T-cell (primary cell): ENCODE measurements around the gene NF2. TPM values are rescaled to one million over a fixed set of nuclear protein-coding genes. Genes with fewer than 3 reads are reported as not detected.

Source experiments
- ATAC-seq, 4 experiments: fragments of 200-7000 bp in 3 of 4; fragments of 150-1000 bp in 1 of 4; cut with Tn5 transposase; replicated peaks in 1 of 4; 1 replicate in 3 of 4; 2 replicates in 1 of 4; pipeline ENCODE4 v1.10.0; 2021; ENCODE audit warnings: moderate library complexity in 3 of 4, mild to moderate bottlenecking in 2 of 4, moderate number of reproducible peaks in 1 of 4
- CTCF ChIA-PET, 2 donors: fragments of 300-600 bp; sonication (Branson Sonifier 250); formaldehyde crosslinking; loops; one replicate each; lab custom pipeline; 2022; ENCODE audit warnings: antibody characterized with exemption in 2 of 2; lab: Charles Lee
- POLR2A ChIA-PET, 2 donors: fragments of 300-600 bp; sonication (Branson Sonifier 250); formaldehyde crosslinking; loops; one replicate each; lab custom pipeline; 2022; ENCODE audit warnings: antibody characterized with exemption in 2 of 2; lab: Charles Lee
- DNase-seq, 35 experiments: peaks; one replicate each; pipeline versions ENCODE4 v3.0.0 to v3.0.0-alpha.2; 2013 to 2023
- H3K27ac ChIP-seq: one replicate; pipeline ENCODE4 v1.5.1; 2013; ENCODE audit warnings: low read length
- H3K27me3 ChIP-seq, 2 experiments: replicated peaks in 1 of 2; 1 replicate in 1 of 2; 2 replicates in 1 of 2; pipeline versions ENCODE4 v1.6.1 to v1.7.0; 2013; ENCODE audit warnings: low read length in 1 of 2, mixed read lengths in 1 of 2; ENCODE audit not compliant: control insufficient read depth in 2 of 2, insufficient read depth in 2 of 2; ENCODE audit errors: extremely low read depth in 1 of 2
- H3K36me3 ChIP-seq, 2 donors: 1 replicate in 1 of 2; 2 replicates in 1 of 2; pipeline versions ENCODE4 v1.6.1 to v1.7.0; 2013; ENCODE audit warnings: low read length in 1 of 2; ENCODE audit not compliant: control insufficient read depth in 2 of 2, insufficient read depth in 1 of 2; ENCODE audit errors: extremely low read depth in 1 of 2
- H3K4me1 ChIP-seq, 2 experiments: 1 replicate in 1 of 2; 2 replicates in 1 of 2; pipeline versions ENCODE4 v1.6.1 to v1.7.0; 2013; ENCODE audit warnings: low read length in 2 of 2, mixed read lengths in 1 of 2; ENCODE audit not compliant: insufficient read depth in 2 of 2, control insufficient read depth in 1 of 2; ENCODE audit errors: extremely low read depth in 1 of 2
- H3K4me3 ChIP-seq, 2 donors: 1 replicate in 1 of 2; 2 replicates in 1 of 2; pipeline versions ENCODE4 v1.5.1 to v1.7.0; 2013; ENCODE audit warnings: mild to moderate bottlenecking in 2 of 2, low read length in 1 of 2, moderate library complexity in 1 of 2; ENCODE audit not compliant: control insufficient read depth in 1 of 2; ENCODE audit errors: extremely low read depth in 1 of 2
- H3K9me3 ChIP-seq: 2 replicates; pipeline ENCODE4 v1.7.0; 2013
- H3K27ac Mint-ChIP-seq, 2 donors: one replicate each; pipeline ENCODE4 v1.8.0; 2020 to 2021; ENCODE audit warnings: mild to moderate bottlenecking in 2 of 2, mixed read lengths in 2 of 2
- H3K27me3 Mint-ChIP-seq, 2 donors: one replicate each; pipeline ENCODE4 v1.8.0; 2021 to 2022; ENCODE audit warnings: mixed read lengths in 2 of 2
- H3K36me3 Mint-ChIP-seq: one replicate; pipeline ENCODE4 v1.8.0; 2021; ENCODE audit warnings: mixed read lengths
- H3K4me1 Mint-ChIP-seq, 3 donors: one replicate each; pipeline ENCODE4 v1.8.0; 2020 to 2022; ENCODE audit warnings: mixed read lengths in 3 of 3, mild to moderate bottlenecking in 1 of 3
- H3K4me3 Mint-ChIP-seq, 3 donors: one replicate each; pipeline ENCODE4 v1.8.0; 2020 to 2022; ENCODE audit warnings: mild to moderate bottlenecking in 3 of 3, mixed read lengths in 3 of 3, moderate library complexity in 3 of 3
- H3K9me3 Mint-ChIP-seq, 3 donors: one replicate each; pipeline ENCODE4 v1.8.0; 2020 to 2022; ENCODE audit warnings: mixed read lengths in 3 of 3
- WGBS: methylation state at CpG from one replicate; pipeline ENCODE4 v1.1.5; 2013; ENCODE audit warnings: missing lambda C conversion rate; ENCODE audit not compliant: insufficient coverage; 5-methylcytosine and 5-hydroxymethylcytosine counted together
- total RNA-seq, 35 experiments: library from RNA in 6 of 35; stranded (reverse) in 6 of 35; fragments of 120-200 nt in 1 of 35; gene quantifications; one replicate each; pipeline versions ENCODE4 v1.2.1 to v1.2.4 and lab custom pipeline; 2013 to 2026

NF2 gene
- total RNA-seq, 5 donors from 2014 or later (not counting 1 experiment from before 2014, with no cell fraction given), result 26.1 to 33.4 (median 31.9) TPM

DNA sequence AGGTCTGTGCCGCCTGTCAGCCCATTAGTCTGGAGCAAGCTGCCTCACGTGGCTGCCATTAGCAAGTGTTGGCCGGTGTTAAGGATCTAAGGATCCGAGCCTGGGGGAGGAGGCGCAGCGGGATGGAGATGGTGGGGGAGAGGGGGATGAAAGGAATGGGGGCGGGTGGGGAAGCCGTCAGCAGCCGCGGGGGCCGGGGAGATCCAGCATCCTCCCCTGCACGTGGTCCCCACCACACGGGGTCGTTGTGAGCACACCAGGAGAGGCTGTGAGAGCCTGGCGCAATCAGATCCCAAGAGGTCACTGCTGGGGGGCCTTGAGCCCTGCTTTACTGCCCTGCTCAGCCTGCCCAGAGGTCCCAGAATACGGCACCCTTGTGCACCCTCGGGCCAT, 123.7 kb downstream of the NF2 start:
- peaks cover 7 to 11% of the 10 kb centered on the region in 2 donors for H3K36me3 ChIP-seq
- no peak overlapping the region for H3K27ac ChIP-seq
- H3K4me3 ChIP-seq, result no peak overlapping the region
- DNase-seq (peak in 3 of 35 experiments; percentile 10 to 24 (median 13)), ATAC-seq (no peak)
- peaks cover 13% of the 10 kb centered on the region for H3K36me3 Mint-ChIP-seq
- ChIA-PET POLR2A (no interaction called here), CTCF (no interaction called here)
- H3K27ac Mint-ChIP-seq, result no peak overlapping the region
- no peak overlapping the region for H3K4me3 Mint-ChIP-seq
- peaks cover 0 to 6% of the 10 kb centered on the region in 2 donors for H3K27me3 Mint-ChIP-seq
- WGBS, result 5% methylated on average over 8 of the region's 17 CpGs
- no peaks in the 10 kb centered on the region for H3K9me3 ChIP-seq
- H3K4me1 ChIP-seq, result no peaks in the 10 kb centered on the region
- no peaks in the 10 kb centered on the region for H3K9me3 Mint-ChIP-seq
- peaks cover 0 to 28% of the 10 kb centered on the region in 2 experiments for H3K27me3 ChIP-seq
- H3K4me1 Mint-ChIP-seq, result peaks cover 0 to 3% (median 2%) of the 10 kb centered on the region in 3 donors

DNA sequence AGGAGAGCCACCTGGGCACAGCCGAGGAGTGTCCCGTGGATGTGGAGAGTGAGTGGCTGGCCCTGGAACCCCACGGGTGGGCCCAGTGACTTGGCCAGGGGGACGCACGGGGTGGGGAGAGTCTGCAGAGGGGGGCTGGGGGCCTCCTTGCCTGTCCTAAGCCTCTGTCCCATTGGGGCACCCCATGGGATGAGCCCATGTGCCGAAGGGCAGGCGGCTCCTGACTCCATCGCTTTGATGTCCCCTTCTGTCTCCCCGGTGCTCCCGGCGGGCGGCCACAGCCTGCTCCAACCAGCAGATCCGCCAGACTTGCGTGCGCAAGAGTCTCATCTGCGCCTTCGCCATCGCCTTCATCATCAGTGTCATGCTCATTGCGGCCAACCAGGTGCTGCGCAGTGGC, 125.7 kb downstream of the NF2 start:
- H3K9me3 Mint-ChIP-seq, result no peaks in the 10 kb centered on the region
- peaks cover 0 to 3% (median 2%) of the 10 kb centered on the region in 3 donors for H3K4me1 Mint-ChIP-seq
- POLR2A ChIA-PET, result no interaction called here
- no peak for DNase-seq
- Histone ChIP-seq H3K36me3 (peaks cover 13 to 14% of the 10 kb centered on the region in 2 donors), H3K9me3 (no peaks in the 10 kb centered on the region), H3K4me1 (no peaks in the 10 kb centered on the region), H3K4me3 (no peak overlapping the region), H3K27me3 (peaks cover 0 to 18% of the 10 kb centered on the region in 2 experiments), H3K27ac (no peak overlapping the region)
- CTCF ChIA-PET, result no interaction called here
- no peaks in the 10 kb centered on the region for H3K27me3 Mint-ChIP-seq
- no peak overlapping the region for H3K27ac Mint-ChIP-seq
- H3K4me3 Mint-ChIP-seq, result no peak overlapping the region
- no peak for ATAC-seq
- 94% methylated on average over 20 of the region's 20 CpGs for WGBS
- peaks cover 18% of the 10 kb centered on the region for H3K36me3 Mint-ChIP-seq

DNA sequence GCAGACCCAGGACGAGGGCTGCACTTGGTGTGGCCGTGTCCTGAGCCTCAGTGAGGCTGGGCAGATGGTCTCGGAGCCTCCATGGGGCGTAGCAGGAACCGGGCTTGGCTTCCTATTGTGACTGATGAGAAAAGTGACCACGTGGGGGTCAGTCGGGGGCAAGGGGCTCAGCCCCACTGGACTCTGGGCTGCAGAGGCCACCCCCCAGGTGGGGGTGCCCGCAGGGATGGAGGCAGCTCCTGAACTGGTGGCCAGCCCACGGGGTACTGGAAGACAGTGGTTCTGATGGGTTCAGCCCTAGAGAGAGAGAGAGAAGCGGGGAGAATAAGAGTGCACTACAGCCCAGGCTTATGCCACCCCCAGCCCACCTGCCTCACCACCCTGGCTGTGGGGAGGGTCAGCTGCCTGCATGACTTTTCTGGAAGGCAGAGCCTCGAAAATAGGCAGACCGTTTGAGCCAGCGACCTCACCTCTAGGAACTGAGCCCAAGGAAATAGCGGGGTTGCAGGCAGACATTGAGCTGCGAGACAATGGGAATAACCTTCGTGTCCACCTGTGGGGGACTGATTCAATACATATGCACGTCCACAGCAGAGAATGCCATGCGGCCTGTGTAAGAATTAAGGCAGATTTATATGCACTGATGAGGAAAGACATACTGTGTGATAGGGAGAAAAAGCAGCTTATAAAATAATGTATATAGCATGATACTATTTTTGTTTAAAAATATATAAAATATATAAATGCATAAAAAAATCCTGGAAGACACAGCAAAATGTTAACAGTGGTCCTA, 127.8 kb downstream of the NF2 start:
- DNase-seq (no peak), ATAC-seq (no peak)
- POLR2A ChIA-PET, result no interaction called here
- no peak overlapping the region for H3K27ac Mint-ChIP-seq
- H3K4me1 Mint-ChIP-seq, result peaks cover 0 to 3% (median 2%) of the 10 kb centered on the region in 3 donors
- WGBS, result 85% methylated on average over 10 of the region's 18 CpGs
- Histone ChIP-seq H3K4me1 (no peaks in the 10 kb centered on the region), H3K36me3 (peaks cover 16 to 20% of the 10 kb centered on the region in 2 donors), H3K9me3 (no peaks in the 10 kb centered on the region), H3K4me3 (no peak overlapping the region), H3K27me3 (peaks cover 0 to 7% of the 10 kb centered on the region in 2 experiments), H3K27ac (no peak overlapping the region)
- H3K9me3 Mint-ChIP-seq, result no peaks in the 10 kb centered on the region
- H3K4me3 Mint-ChIP-seq, result no peak overlapping the region
- H3K36me3 Mint-ChIP-seq, result peaks cover 22% of the 10 kb centered on the region
- no peaks in the 10 kb centered on the region for H3K27me3 Mint-ChIP-seq
- CTCF ChIA-PET, result no interaction called here

DNA sequence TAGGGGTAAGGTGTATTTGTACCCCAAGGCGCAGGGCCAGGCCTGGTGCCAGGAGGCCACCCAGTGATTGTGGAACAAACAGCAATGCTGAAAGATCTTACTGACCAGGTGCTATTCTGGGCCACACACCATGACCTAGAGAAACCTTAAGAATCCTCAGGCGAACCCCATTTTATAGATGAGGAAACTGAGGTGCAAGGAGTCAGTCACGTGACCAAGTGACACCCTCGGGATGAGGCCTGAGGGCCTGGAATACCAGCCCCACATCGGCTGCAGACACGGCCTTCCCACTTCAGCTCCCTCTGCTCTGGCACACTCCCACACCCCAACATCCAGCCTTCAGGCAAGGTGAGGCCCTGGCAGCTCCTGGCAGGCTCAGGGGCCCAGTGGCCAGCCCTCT, 129.4 kb downstream of the NF2 start:
- Mint-ChIP-seq H3K9me3 (no peaks in the 10 kb centered on the region), H3K27me3 (no peaks in the 10 kb centered on the region), H3K27ac (no peak overlapping the region), H3K4me1 (no peaks in the 10 kb centered on the region), H3K4me3 (no peak overlapping the region), H3K36me3 (peaks cover 22% of the 10 kb centered on the region)
- Histone ChIP-seq H3K36me3 (peaks cover 18 to 20% of the 10 kb centered on the region in 2 donors), H3K9me3 (no peaks in the 10 kb centered on the region), H3K4me3 (no peak overlapping the region), H3K27me3 (no peaks in the 10 kb centered on the region), H3K27ac (no peak overlapping the region), H3K4me1 (no peaks in the 10 kb centered on the region)
- DNase-seq (no peak), ATAC-seq (no peak)
- POLR2A ChIA-PET, result interaction anchor here in 1 of 2 donors (0.7 kb wide), 1 partner anchor 918 kb away, joined by 8 read pairs; no protein-coding TSS in a partner anchor
- 90% methylated on average over 2 of the region's 6 CpGs for WGBS
- CTCF ChIA-PET, result no interaction called here

DNA sequence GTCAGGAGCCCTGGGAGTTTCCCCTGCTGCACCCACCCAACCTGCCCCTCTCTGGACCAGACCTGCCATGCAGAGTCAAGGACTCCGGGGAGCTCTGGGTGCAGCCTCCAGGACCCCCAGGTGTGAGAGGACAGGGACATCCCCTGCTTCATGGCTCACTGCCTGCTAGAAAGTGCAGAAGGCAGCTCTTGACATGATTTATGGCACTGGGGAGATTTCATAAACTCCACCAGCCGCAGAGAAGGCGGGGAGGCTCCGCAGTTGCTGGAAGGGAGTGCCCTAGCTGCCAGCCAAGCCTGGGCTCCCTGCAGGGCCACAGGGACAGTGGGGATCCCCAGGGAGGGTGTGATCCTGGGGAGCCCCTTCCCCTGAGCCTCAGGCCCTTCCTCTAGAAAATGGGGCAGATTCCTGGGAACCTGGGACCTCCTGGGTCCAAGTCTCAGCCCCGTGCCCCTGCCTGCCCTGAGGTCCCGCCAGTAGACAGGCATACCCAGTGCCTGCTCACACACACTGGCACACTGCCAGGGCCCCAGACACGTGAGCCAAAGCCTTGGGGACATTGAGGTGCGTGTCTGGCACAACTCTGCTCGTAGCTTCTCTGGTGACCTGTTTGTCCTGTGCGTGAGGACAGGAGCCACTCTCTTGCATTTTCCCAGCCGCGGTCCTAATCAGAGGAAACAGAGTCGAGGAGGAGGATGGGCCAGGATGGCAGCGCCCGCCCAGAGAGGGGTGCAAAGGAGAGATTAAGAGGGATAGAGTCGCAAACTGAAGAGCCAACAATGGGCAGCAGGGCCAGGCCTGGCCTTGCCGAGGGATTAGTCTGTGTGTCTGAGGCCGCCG, 130.1 kb downstream of the NF2 start:
- Histone ChIP-seq H3K27me3 (no peaks in the 10 kb centered on the region), H3K4me3 (no peak overlapping the region), H3K36me3 (peaks cover 22 to 25% of the 10 kb centered on the region in 2 donors), H3K27ac (no peak overlapping the region), H3K9me3 (no peaks in the 10 kb centered on the region), H3K4me1 (no peaks in the 10 kb centered on the region)
- DNase-seq (no peak), ATAC-seq (no peak)
- ChIA-PET POLR2A (no interaction called here), CTCF (no interaction called here)
- H3K27me3 Mint-ChIP-seq, result no peaks in the 10 kb centered on the region
- 76% methylated on average over 18 of the region's 19 CpGs for WGBS
- H3K9me3 Mint-ChIP-seq, result no peaks in the 10 kb centered on the region
- H3K36me3 Mint-ChIP-seq, result peaks cover 22% of the 10 kb centered on the region
- no peaks in the 10 kb centered on the region for H3K4me1 Mint-ChIP-seq
- H3K4me3 Mint-ChIP-seq, result no peak overlapping the region
- H3K27ac Mint-ChIP-seq, result no peak overlapping the region

DNA sequence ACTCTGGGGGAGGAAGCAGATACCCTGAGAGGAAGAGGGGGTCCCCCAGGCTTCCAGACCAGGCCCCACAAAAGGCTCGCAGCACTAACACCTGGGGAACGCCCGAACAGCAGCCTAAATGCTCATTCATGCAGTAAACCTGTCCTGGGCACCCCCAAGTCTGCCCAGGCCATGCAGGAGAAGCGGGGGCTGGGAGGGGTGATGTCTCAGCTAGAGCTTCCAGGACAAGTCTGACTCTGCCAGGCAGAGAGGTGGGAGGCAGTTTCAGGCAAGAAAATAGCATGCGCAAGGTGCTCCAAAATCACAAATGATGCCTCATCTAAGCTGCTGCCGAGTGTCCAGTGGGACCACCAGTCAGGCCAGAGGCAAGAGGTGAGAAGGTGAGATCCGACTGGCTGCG, 131.0 kb downstream of the NF2 start:
- no peak overlapping the region for H3K4me3 Mint-ChIP-seq
- H3K9me3 Mint-ChIP-seq, result no peaks in the 10 kb centered on the region
- Histone ChIP-seq H3K4me3 (no peak overlapping the region), H3K27me3 (no peaks in the 10 kb centered on the region), H3K36me3 (peaks cover 22 to 25% of the 10 kb centered on the region in 2 donors), H3K4me1 (no peaks in the 10 kb centered on the region), H3K9me3 (no peaks in the 10 kb centered on the region), H3K27ac (no peak overlapping the region)
- DNase-seq (no peak), ATAC-seq (no peak)
- no peaks in the 10 kb centered on the region for H3K4me1 Mint-ChIP-seq
- no peak overlapping the region for H3K27ac Mint-ChIP-seq
- no peaks in the 10 kb centered on the region for H3K27me3 Mint-ChIP-seq
- ChIA-PET CTCF (no interaction called here), POLR2A (no interaction called here)
- peaks cover 26% of the 10 kb centered on the region for H3K36me3 Mint-ChIP-seq
- WGBS, result 82% methylated on average over 8 of the region's 8 CpGs
